HepG2 (cell line): ENCODE results near the gene COX6A2. TPM values are rescaled to one million over a fixed set of nuclear protein-coding genes. Genes with fewer than 3 reads are reported as not detected.

Source experiments
- ATAC-seq: fragments of 200-7000 bp; cut with Tn5 transposase; 3 replicates; pipeline ENCODE4 v1.9.1; 2020; ENCODE audit warnings: mild to moderate bottlenecking, moderate library complexity
- BruUV-seq: library from RNA; stranded (reverse); fragments of 400-500 nt; replicated peaks from 2 replicates; lab custom pipeline; 2021; lab: Mats Ljungman, UMichigan
- CTCF ChIA-PET: fragments of 300-600 bp; formaldehyde crosslinking; extraction: SDS; loops from one replicate; lab custom pipeline; 2021; ENCODE audit warnings: low total read pairs, inconsistent platforms, low intra/inter-chr PET ratio; lab: Yijun Ruan, JAX
- POLR2A ChIA-PET: fragments of 350-600 bp; sonication (Branson Sonifier 250); formaldehyde crosslinking; loops from one replicate; lab custom pipeline; 2020; ENCODE audit warnings: antibody characterized with exemption, inconsistent platforms; lab: Yijun Ruan, JAX
- DNase-seq: peaks from one replicate; pipeline ENCODE4 v3.0.0-alpha.2; 2015; ENCODE audit warnings: low spot score
- FAIRE-seq: peaks from 3 replicates; lab custom pipeline; 2011; peaks lifted over from hg19 to GRCh38; lab: Jason Lieb, UNC
- H2AFZ ChIP-seq: one replicate; pipeline ENCODE4 v1.6.1; 2011; ENCODE audit warnings: low read length, inconsistent platforms
- H3K27ac ChIP-seq: fragments of 300-600 bp; 3 replicates; pipeline ENCODE4 v1.8.0; 2011; ENCODE audit warnings: mixed run types, mild to moderate bottlenecking, mixed read lengths, low read length, inconsistent platforms; ENCODE audit not compliant: insufficient read depth; ENCODE audit errors: extremely low read length
- H3K27me3 ChIP-seq, 2 experiments: fragments of 200-600 bp in 1 of 2; 2 replicates in 1 of 2; 3 replicates in 1 of 2; pipeline versions ENCODE4 v1.6.0 to v1.8.0; 2011; ENCODE audit warnings: low read length in 2 of 2, mild to moderate bottlenecking in 2 of 2, moderate library complexity in 2 of 2, inconsistent platforms in 1 of 2; ENCODE audit not compliant: insufficient read depth in 2 of 2, control insufficient read depth in 1 of 2
- H3K36me3 ChIP-seq, 2 experiments: fragments of 200-600 bp in 1 of 2; replicated peaks in 1 of 2; 2 replicates in 1 of 2; 3 replicates in 1 of 2; pipeline versions ENCODE4 v1.5.1 to v1.8.0; 2011; ENCODE audit warnings: low read length in 2 of 2, inconsistent platforms in 1 of 2; ENCODE audit not compliant: insufficient read depth in 2 of 2, control insufficient read depth in 1 of 2
- H3K4me1 ChIP-seq: 2 replicates; pipeline ENCODE4 v1.5.1; 2012; ENCODE audit warnings: low read length, inconsistent platforms; ENCODE audit not compliant: insufficient read depth
- H3K4me2 ChIP-seq: 2 replicates; pipeline ENCODE4 v1.6.0; 2011; ENCODE audit warnings: low read depth, low read length, inconsistent platforms
- H3K4me3 ChIP-seq, 3 experiments: fragments of 200-600 bp in 1 of 3; sonication (generic), shearing (Covaris generic) in 1 of 3; replicated peaks in 1 of 3; 2 replicates each; pipeline ENCODE4 v1.5.1; 2011 to 2016; ENCODE audit warnings: low read length in 3 of 3, inconsistent platforms in 2 of 3, low read depth in 2 of 3, mild to moderate bottlenecking in 2 of 3, control low read depth in 1 of 3, mixed read lengths in 1 of 3; ENCODE audit not compliant: insufficient read depth in 1 of 3
- H3K79me2 ChIP-seq: one replicate; pipeline ENCODE4 v1.6.1; 2011; ENCODE audit warnings: low read length, inconsistent platforms; ENCODE audit not compliant: insufficient read depth
- H3K9ac ChIP-seq: 2 replicates; pipeline ENCODE4 v1.6.0; 2011; ENCODE audit warnings: mild to moderate bottlenecking, low read depth, low read length, inconsistent platforms; ENCODE audit not compliant: insufficient read depth
- H3K9me3 ChIP-seq: 2 replicates; pipeline ENCODE4 v1.5.1; 2012; ENCODE audit warnings: mild to moderate bottlenecking, low read length
- H4K20me1 ChIP-seq: 2 replicates; pipeline ENCODE4 v1.6.0; 2011; ENCODE audit warnings: inconsistent platforms, mild to moderate bottlenecking, low read length, moderate library complexity; ENCODE audit not compliant: insufficient read depth
- AGO2 ChIP-seq: fragments of 200-400 bp; formaldehyde crosslinking; optimal IDR thresholded peaks from 2 replicates; pipeline ENCODE3; 2017; ENCODE audit warnings: mild to moderate bottlenecking, low read depth, low read length, moderate library complexity
- POLR2A ChIP-seq, 2 experiments: IDR thresholded peaks; 2 replicates each; pipeline ENCODE4 v1.6.1; 2011; ENCODE audit warnings: low read depth in 2 of 2, low read length in 2 of 2, mild to moderate bottlenecking in 1 of 2, moderate library complexity in 1 of 2; ENCODE audit not compliant: insufficient read depth in 1 of 2
- RBFOX2 ChIP-seq: fragments of 200-400 bp; formaldehyde crosslinking; IDR thresholded peaks from 2 replicates; pipeline ENCODE4 v1.6.1; 2017; ENCODE audit warnings: low read depth, mild to moderate bottlenecking, low read length
- TMF1 ChIP-seq: sonication (generic); formaldehyde crosslinking; IDR thresholded peaks from 2 replicates; pipeline ENCODE4 v1.8.1; 2022; ENCODE audit warnings: low read depth, missing genetic modification reagents
- WIZ ChIP-seq: sonication (generic); formaldehyde crosslinking; IDR thresholded peaks from 2 replicates; pipeline ENCODE4 v1.5.1; 2020; ENCODE audit warnings: mild to moderate bottlenecking, missing genetic modification reagents
- ZBTB21 ChIP-seq: sonication (generic); formaldehyde crosslinking; IDR thresholded peaks from 2 replicates; pipeline ENCODE4 v1.4.0; 2020; ENCODE audit warnings: missing genetic modification reagents
- ZBTB42 ChIP-seq: sonication (generic); formaldehyde crosslinking; IDR thresholded peaks from 2 replicates; pipeline ENCODE4 v1.5.0; 2020; ENCODE audit warnings: mild to moderate bottlenecking, missing genetic modification reagents
- ZNF616 ChIP-seq: sonication (generic); formaldehyde crosslinking; IDR thresholded peaks from 2 replicates; pipeline ENCODE4 v1.5.0; 2020; ENCODE audit warnings: low read depth, mild to moderate bottlenecking, missing genetic modification reagents
- WGBS: methylation state at CpG from one replicate; pipeline ENCODE4 v1.1.6; 2017; ENCODE audit warnings: low lambda C conversion rate; 5-methylcytosine and 5-hydroxymethylcytosine counted together
- in situ Hi-C: cut with HindIII; loops from 2 replicates; pipeline ENCODE4 v1.10.0; 2017; ENCODE audit warnings: low pct_unique_long_range_greater_than_20kb; ENCODE audit not compliant: extremely low pct_ligation_motif_present
- intact Hi-C: fragments of 100-400 bp; cut with micrococcal nuclease; formaldehyde crosslinking; loops from one replicate; pipeline ENCODE4 v1.10.0; 2022; ENCODE audit not compliant: unreplicated experiment
- polyA plus RNA-seq, 8 experiments: library from polyadenylated mRNA; depleted of rRNA in 3 of 8; stranded (reverse) in 7 of 8; unstranded in 1 of 8; fragments of >200 nt; fragmentation: Illumina TruSeq in 4 of 8; extraction: Trizol in 4 of 8; gene quantifications; 2 replicates each; pipeline versions ENCODE4 v1.2.1 to v1.2.3, GENCODE V29; 2011 to 2016; ENCODE audit warnings: low read depth in 4 of 8, missing spikeins in 1 of 8, mixed read lengths in 1 of 8; ENCODE audit not compliant: insufficient read depth in 1 of 8
- total RNA-seq, 5 experiments: library from RNA; depleted of rRNA; stranded (reverse); fragments of >200 nt; fragmentation: Illumina TruSeq; extraction: Trizol; gene quantifications; 2 replicates each; pipeline ENCODE4 v1.2.3, GENCODE V29; 2016; ENCODE audit warnings: low read depth in 1 of 5

The COX6A2 gene
- total and polyA plus RNA-seq, 2 of the 13 experiments (the other 11 are each of a cell fraction or from before 2014, with no cell fraction given): not detected

- Histone ChIP-seq H3K4me1 (peaks cover 12% of the 10 kb centered on the region), H3K79me2 (no peaks in the 10 kb centered on the region), H3K36me3 (peaks cover 26 to 40% of the 10 kb centered on the region in 2 experiments), H4K20me1 (no peaks in the 10 kb centered on the region), H3K27me3 (peaks cover 0 to 7% of the 10 kb centered on the region in 2 experiments; a peak in 1 of 5 replicates), H3K9me3 (no peaks in the 10 kb centered on the region), H3K4me3 (no peak overlapping the region), H3K27ac (no peak overlapping the region), H2AFZ (no peak overlapping the region), H3K4me2 (no peak overlapping the region), H3K9ac (no peak overlapping the region)
- ATAC-seq: no peak
- DNase-seq: no peak
- no peak for FAIRE-seq
- intact Hi-C loops (no loop called here), in situ Hi-C loops (no loop called here)
- POLR2A ChIA-PET: interaction anchor here (2.2 kb wide), 1 partner anchor 8 kb away, joined by 6 read pairs; the partner anchor contains the start of gene ARMC5
- no peak for TF ChIP-seq TMF1 (CRISPR knock-in tag)
- TF ChIP-seq ZBTB21: no peak
- peak in 1 of 2 experiments; percentile 24; a peak in 1 of 4 replicates for TF ChIP-seq POLR2A (IDR thresholded peaks at IDR 0.05; ENCODE audit: insufficient read depth in 1 of 2, low read depth in 2 of 2, low read length in 2 of 2)
- no TSS peak for BruUV-seq
- 94% methylated on average over 5 of the region's 5 CpGs for WGBS
- CTCF ChIA-PET: no interaction called here
Observed at GRCh38 chr16:31467151-31467773, 39.1 kb upstream of the COX6A2 start.

- Histone ChIP-seq H3K4me1 (peaks cover 7% of the 10 kb centered on the region), H3K27me3 (peaks cover 0 to 3% of the 10 kb centered on the region in 2 experiments; a peak in 1 of 5 replicates), H3K27ac (no peak overlapping the region)
- 97% methylated on average over 15 of the region's 18 CpGs for WGBS
- TF ChIP-seq ZBTB42 (CRISPR knock-in tag) (no peak), ZNF616 (CRISPR knock-in tag) (no peak), RBFOX2 (peak; percentile 63), AGO2 (peak; percentile 82), WIZ (no peak)
- TF ChIP-seq, all 625 proteins: peak for 2
- no peak for DNase-seq
- Histone ChIP-seq H3K9ac (no peak overlapping the region), H3K4me2 (no peak overlapping the region), H3K9me3 (no peaks in the 10 kb centered on the region), H3K79me2 (no peaks in the 10 kb centered on the region), H3K4me3 (no peak overlapping the region), H3K36me3 (peaks cover 33 to 48% of the 10 kb centered on the region in 2 experiments), H4K20me1 (no peaks in the 10 kb centered on the region), H2AFZ (no peak overlapping the region)
- ChIA-PET POLR2A (no interaction called here), CTCF (no interaction called here)
- no peak for FAIRE-seq
- in situ Hi-C loops: no loop called here
- intact Hi-C loops: no loop called here
- ATAC-seq: no peak; the same call in 1 of the 3 replicates
- no TSS peak for BruUV-seq
Observed at GRCh38 chr16:31466381-31466841, 38.3 kb upstream of the COX6A2 start.
